ENCODE results near the gene MPP3. TPM values are rescaled to one million over a fixed set of nuclear protein-coding genes. Genes with fewer than 3 reads are reported as not detected.

Gene MPP3
- total RNA-seq, 6 experiments from 2014 or later = 1.3 to 2.5 (median 1.8) TPM

- intact Hi-C loops (cut with DNase I) = no loop called here
- no peaks in the 10 kb centered on the region for H3K4me1 ChIP-seq
- H3K4me3 ChIP-seq = no peak overlapping the region
- H3K36me3 ChIP-seq = no peaks in the 10 kb centered on the region
- H3K27me3 ChIP-seq = no peaks in the 10 kb centered on the region
- no peak for DNase-seq
- H3K9me3 ChIP-seq = no peaks in the 10 kb centered on the region
- no peak overlapping the region for H3K27ac ChIP-seq
- WGBS (ENCODE audit: insufficient coverage, low coverage, low lambda C conversion rate, missing lambda C conversion rate) = no CpG with 5 or more reads among the region's 20 CpGs
- TF ChIP-seq, protein P1, sequence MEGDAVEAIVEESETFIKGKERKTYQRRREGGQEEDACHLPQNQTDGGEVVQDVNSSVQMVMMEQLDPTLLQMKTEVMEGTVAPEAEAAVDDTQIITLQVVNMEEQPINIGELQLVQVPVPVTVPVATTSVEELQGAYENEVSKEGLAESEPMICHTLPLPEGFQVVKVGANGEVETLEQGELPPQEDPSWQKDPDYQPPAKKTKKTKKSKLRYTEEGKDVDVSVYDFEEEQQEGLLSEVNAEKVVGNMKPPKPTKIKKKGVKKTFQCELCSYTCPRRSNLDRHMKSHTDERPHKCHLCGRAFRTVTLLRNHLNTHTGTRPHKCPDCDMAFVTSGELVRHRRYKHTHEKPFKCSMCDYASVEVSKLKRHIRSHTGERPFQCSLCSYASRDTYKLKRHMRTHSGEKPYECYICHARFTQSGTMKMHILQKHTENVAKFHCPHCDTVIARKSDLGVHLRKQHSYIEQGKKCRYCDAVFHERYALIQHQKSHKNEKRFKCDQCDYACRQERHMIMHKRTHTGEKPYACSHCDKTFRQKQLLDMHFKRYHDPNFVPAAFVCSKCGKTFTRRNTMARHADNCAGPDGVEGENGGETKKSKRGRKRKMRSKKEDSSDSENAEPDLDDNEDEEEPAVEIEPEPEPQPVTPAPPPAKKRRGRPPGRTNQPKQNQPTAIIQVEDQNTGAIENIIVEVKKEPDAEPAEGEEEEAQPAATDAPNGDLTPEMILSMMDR (IDR thresholded peaks at IDR 0.05) = no peak
- TF ChIP-seq POLR2A (IDR thresholded peaks at IDR 0.05) = no peak
- no peak for ATAC-seq
These were observed 46.9 kb upstream of the MPP3 start for GRCh38 chr17:43879723-43880419.

- TF ChIP-seq, protein P1 (IDR thresholded peaks at IDR 0.05) = peak; percentile 85 to 98 (median 96)
- TF ChIP-seq POLR2A (IDR thresholded peaks at IDR 0.05) = no peak
- Histone ChIP-seq H3K4me1 (no peaks in the 10 kb centered on the region), H3K9me3 (no peaks in the 10 kb centered on the region), H3K27ac (no peak overlapping the region), H3K27me3 (no peaks in the 10 kb centered on the region), H3K4me3 (no peak overlapping the region), H3K36me3 (no peaks in the 10 kb centered on the region)
- ATAC-seq = peak; percentile 87 to 96 (median 92)
- peak; percentile 65 to 74 (median 71) for DNase-seq
- WGBS (ENCODE audit: insufficient coverage, low coverage, low lambda C conversion rate, missing lambda C conversion rate) = 8% methylated on average over 7 of the region's 13 CpGs
- intact Hi-C loops (cut with DNase I) = no loop called here
These were observed 45.6 kb upstream of the MPP3 start for GRCh38 chr17:43878260-43879175.

- Histone ChIP-seq H3K27me3 (no peaks in the 10 kb centered on the region), H3K4me3 (no peak overlapping the region), H3K36me3 (no peaks in the 10 kb centered on the region), H3K4me1 (no peaks in the 10 kb centered on the region), H3K27ac (no peak overlapping the region), H3K9me3 (no peaks in the 10 kb centered on the region)
- no peak for DNase-seq
- no CpG with 5 or more reads among the region's 10 CpGs for WGBS (ENCODE audit: insufficient coverage, low coverage, low lambda C conversion rate, missing lambda C conversion rate)
- intact Hi-C loops (cut with DNase I) = no loop called here
- ATAC-seq = no peak
- TF ChIP-seq POLR2A (IDR thresholded peaks at IDR 0.05) = no peak
- TF ChIP-seq, protein P1 (IDR thresholded peaks at IDR 0.05) = no peak
These were observed 44.7 kb upstream of the MPP3 start for GRCh38 chr17:43877451-43878155.

DNA sequence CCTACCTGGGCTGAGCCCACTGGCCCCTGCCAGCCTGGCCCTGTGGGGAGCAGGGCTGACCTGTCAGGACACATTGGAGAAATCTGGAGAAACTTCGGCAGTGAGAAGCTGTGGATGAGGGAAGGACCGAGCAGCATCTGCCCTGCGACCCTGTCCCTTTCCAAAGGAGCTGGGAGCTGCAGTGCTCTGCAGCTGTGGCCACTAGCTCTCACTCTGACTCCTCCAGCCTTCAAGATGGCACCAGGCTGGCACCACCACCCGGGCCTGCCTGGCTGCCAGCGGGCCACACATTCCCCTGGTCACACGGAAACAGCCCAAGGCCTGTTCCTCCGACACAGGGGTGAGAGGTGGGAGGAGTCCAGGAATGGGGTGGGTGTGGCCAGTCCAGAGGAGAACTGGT, 44.1 kb upstream of the MPP3 start:
- no peak for DNase-seq
- no CpG with 5 or more reads among the region's 7 CpGs for whole genome bisulfite sequencing (ENCODE audit: insufficient coverage, low coverage, low lambda C conversion rate, missing lambda C conversion rate)
- H3K4me1 ChIP-seq = no peaks in the 10 kb centered on the region

More for the DNA sequence above, 44.1 kb upstream of the MPP3 start:
- Histone ChIP-seq H3K36me3 (no peaks in the 10 kb centered on the region), H3K27me3 (no peaks in the 10 kb centered on the region), H3K4me3 (no peak overlapping the region), H3K27ac (no peak overlapping the region), H3K9me3 (no peaks in the 10 kb centered on the region)
- intact Hi-C loops (cut with DNase I) = no loop called here
- TF ChIP-seq POLR2A (IDR thresholded peaks at IDR 0.05) = no peak
- TF ChIP-seq, protein P1 (IDR thresholded peaks at IDR 0.05) = no peak
- ATAC-seq = no peak

Data from right lobe of liver (tissue), 6 donors.